H1 (cell line): Measurements from ENCODE around the gene CD63. TPM values are rescaled to one million over a fixed set of nuclear protein-coding genes. Genes with fewer than 3 reads are reported as not detected.

Source experiments
- CTCF ChIA-PET: fragments of 300-600 bp; sonication (Branson Sonifier 250); formaldehyde crosslinking; loops from one replicate; lab custom pipeline; 2021; ENCODE audit not compliant: partially characterized antibody; lab: Charles Lee
- POLR2A ChIA-PET: fragments of 300-600 bp; sonication (Branson Sonifier 250); formaldehyde crosslinking; loops from one replicate; lab custom pipeline; 2021; ENCODE audit warnings: inconsistent platforms; ENCODE audit not compliant: partially characterized antibody; lab: Charles Lee
- DNase-seq, 2 experiments: peaks; one replicate each; pipeline versions ENCODE4 v3.0.0 to v3.0.0-alpha.2; 2010 to 2022; ENCODE audit warnings: low spot score in 2 of 2, low read depth in 1 of 2, mixed read lengths in 1 of 2
- FAIRE-seq: peaks from 2 replicates; lab custom pipeline; 2011; peaks lifted over from hg19 to GRCh38; lab: Jason Lieb, UNC
- H2AFZ ChIP-seq: 2 replicates; pipeline ENCODE4 v1.8.1; 2012; ENCODE audit warnings: low read length, inconsistent platforms
- H2AK5ac ChIP-seq: 2 replicates; pipeline ENCODE4 v1.6.1; 2013; ENCODE audit warnings: low read depth, low read length
- H2BK120ac ChIP-seq: replicated peaks from 2 replicates; pipeline ENCODE3; 2013; ENCODE audit warnings: low read depth, low read length, inconsistent platforms
- H2BK12ac ChIP-seq: 2 replicates; pipeline ENCODE4 v1.6.1; 2013; ENCODE audit warnings: low read depth, low read length
- H2BK15ac ChIP-seq: 2 replicates; pipeline ENCODE4 v1.6.1; 2013; ENCODE audit warnings: low read length
- H2BK20ac ChIP-seq: 2 replicates; pipeline ENCODE4 v1.6.1; 2013; ENCODE audit warnings: low read length
- H2BK5ac ChIP-seq: 2 replicates; pipeline ENCODE4 v1.6.1; 2013; ENCODE audit warnings: low read depth, low read length
- H3K14ac ChIP-seq: 2 replicates; pipeline ENCODE4 v1.6.1; 2013; ENCODE audit warnings: inconsistent platforms; ENCODE audit not compliant: insufficient read length
- H3K18ac ChIP-seq: 2 replicates; pipeline ENCODE4 v1.6.1; 2013; ENCODE audit warnings: low read length; ENCODE audit errors: extremely low read depth
- H3K23ac ChIP-seq: 2 replicates; pipeline ENCODE4 v1.6.1; 2013; ENCODE audit warnings: inconsistent platforms; ENCODE audit not compliant: insufficient read length
- H3K23me2 ChIP-seq: 2 replicates; pipeline ENCODE4 v1.6.1; 2013; ENCODE audit warnings: low read depth, low read length
- H3K27ac ChIP-seq: 2 replicates; pipeline ENCODE4 v1.6.1; 2011; ENCODE audit warnings: low read depth, low read length, inconsistent platforms
- H3K27me3 ChIP-seq, 4 experiments: replicated peaks in 1 of 4; 1 replicate in 1 of 4; 2 replicates in 3 of 4; pipeline versions ENCODE4 v1.6.1 to v1.8.1; 2011 to 2013; ENCODE audit warnings: low read length in 3 of 4, mild to moderate bottlenecking in 3 of 4, inconsistent platforms in 2 of 4, mixed read lengths in 2 of 4, moderate library complexity in 1 of 4; ENCODE audit not compliant: control insufficient read depth in 3 of 4, insufficient read depth in 3 of 4; ENCODE audit errors: extremely low read depth in 1 of 4
- H3K36me3 ChIP-seq, 4 experiments: 2 replicates each; pipeline versions ENCODE4 v1.6.1 to v1.8.1; 2011 to 2013; ENCODE audit warnings: mild to moderate bottlenecking in 4 of 4, low read length in 3 of 4, moderate library complexity in 2 of 4, control low read depth in 1 of 4, inconsistent platforms in 1 of 4; ENCODE audit not compliant: insufficient read depth in 4 of 4, control insufficient read depth in 2 of 4
- H3K4ac ChIP-seq: replicated peaks from 2 replicates; pipeline ENCODE3; 2013; ENCODE audit warnings: low read length, low read depth, mixed read lengths, inconsistent platforms; ENCODE audit not compliant: insufficient read length
- H3K4me1 ChIP-seq, 4 experiments: replicated peaks in 1 of 4; 1 replicate in 1 of 4; 2 replicates in 3 of 4; pipeline versions ENCODE4 v1.6.1 to v1.8.1; 2011 to 2013; ENCODE audit warnings: low read length in 3 of 4, inconsistent platforms in 2 of 4, mixed read lengths in 1 of 4; ENCODE audit not compliant: insufficient read depth in 4 of 4, control insufficient read depth in 3 of 4
- H3K4me2 ChIP-seq, 2 experiments: 2 replicates each; pipeline versions ENCODE4 v1.6.1 to v1.8.1; 2011 to 2013; ENCODE audit warnings: low read depth in 2 of 2, low read length in 2 of 2, control low read depth in 1 of 2, inconsistent platforms in 1 of 2, mild to moderate bottlenecking in 1 of 2; ENCODE audit not compliant: insufficient read depth in 1 of 2
- H3K4me3 ChIP-seq, 4 experiments: fragments of 200-600, 300-600 bp in 1 of 4; sonication (generic), shearing (Covaris generic), sonication (Bioruptor Twin) in 1 of 4; 2 replicates each; pipeline versions ENCODE4 v1.5.1 to v1.8.1; 2011 to 2016; ENCODE audit warnings: low read length in 4 of 4, low read depth in 3 of 4, control low read depth in 2 of 4, inconsistent platforms in 2 of 4, mild to moderate bottlenecking in 2 of 4, mixed read lengths in 1 of 4, moderate library complexity in 1 of 4; ENCODE audit not compliant: insufficient read depth in 2 of 4; ENCODE audit errors: extremely low read depth in 1 of 4
- H3K56ac ChIP-seq: replicated peaks from 2 replicates; pipeline ENCODE3; 2013; ENCODE audit warnings: low read depth, mild to moderate bottlenecking, mixed read lengths, low read length, inconsistent platforms; ENCODE audit not compliant: insufficient read length
- H3K79me1 ChIP-seq: 2 replicates; pipeline ENCODE4 v1.6.1; 2013; ENCODE audit warnings: low read depth, low read length, control low read depth
- H3K79me2 ChIP-seq, 2 experiments: 2 replicates each; pipeline versions ENCODE4 v1.6.1 to v1.8.1; 2012 to 2013; ENCODE audit warnings: low read length in 2 of 2, mild to moderate bottlenecking in 2 of 2, inconsistent platforms in 1 of 2; ENCODE audit not compliant: insufficient read depth in 2 of 2, control insufficient read depth in 1 of 2
- H3K9ac ChIP-seq, 4 experiments: replicated peaks in 1 of 4; 1 replicate in 1 of 4; 2 replicates in 3 of 4; pipeline versions ENCODE4 v1.6.1 to v1.8.1; 2011 to 2013; ENCODE audit warnings: low read depth in 3 of 4, low read length in 3 of 4, control low read depth in 2 of 4, mild to moderate bottlenecking in 2 of 4, moderate library complexity in 2 of 4, inconsistent platforms in 1 of 4; ENCODE audit errors: extremely low read depth in 1 of 4
- H3K9me3 ChIP-seq, 2 experiments: 2 replicates each; pipeline versions ENCODE4 v1.6.1 to v1.8.1; 2012 to 2013; ENCODE audit warnings: mild to moderate bottlenecking in 2 of 2, moderate library complexity in 2 of 2, control low read depth in 1 of 2, inconsistent platforms in 1 of 2, low read depth in 1 of 2, low read length in 1 of 2, mixed read lengths in 1 of 2; ENCODE audit not compliant: insufficient read depth in 2 of 2
- H4K20me1 ChIP-seq, 2 experiments: replicated peaks in 1 of 2; 2 replicates each; pipeline versions ENCODE3 to v1.8.1; 2011 to 2013; ENCODE audit warnings: inconsistent platforms in 2 of 2, low read length in 2 of 2, mild to moderate bottlenecking in 1 of 2; ENCODE audit not compliant: insufficient read depth in 2 of 2, control insufficient read depth in 1 of 2
- H4K5ac ChIP-seq: 2 replicates; pipeline ENCODE4 v1.6.1; 2013; ENCODE audit warnings: low read length, low read depth, mixed read lengths, inconsistent platforms; ENCODE audit not compliant: insufficient read length
- H4K8ac ChIP-seq: 2 replicates; pipeline ENCODE4 v1.8.0; 2013; ENCODE audit warnings: mild to moderate bottlenecking, moderate library complexity, low read length, inconsistent platforms; ENCODE audit not compliant: insufficient read depth; ENCODE audit errors: extremely low read depth
- H4K91ac ChIP-seq: replicated peaks from 2 replicates; pipeline ENCODE3; 2013; ENCODE audit warnings: low read length, mixed read lengths, inconsistent platforms; ENCODE audit not compliant: insufficient read length
- BACH1 ChIP-seq: IDR thresholded peaks from 2 replicates; pipeline ENCODE4 v1.6.1; 2012; ENCODE audit warnings: low read length, improper control_type of control experiment
- HDAC2 ChIP-seq, 2 experiments: fragments of 300-600 bp in 1 of 2; sonication (generic) in 1 of 2; IDR thresholded peaks; 2 replicates each; pipeline ENCODE4 v1.6.1; 2011 to 2012; ENCODE audit warnings: low read depth in 2 of 2, low read length in 2 of 2, mild to moderate bottlenecking in 2 of 2, moderate library complexity in 2 of 2, borderline replicate concordance in 1 of 2, inconsistent platforms in 1 of 2
- NANOG ChIP-seq: IDR thresholded peaks from 2 replicates; pipeline ENCODE4 v1.6.1; 2011; ENCODE audit warnings: low read length, low read depth, mild to moderate bottlenecking, inconsistent platforms; ENCODE audit not compliant: insufficient read depth, poor library complexity, severe bottlenecking
- YY1 ChIP-seq: IDR thresholded peaks from 2 replicates; pipeline ENCODE4 v1.6.1; 2011; ENCODE audit warnings: low read depth, mild to moderate bottlenecking, low read length
- WGBS, 2 experiments: shearing (Covaris generic) in 1 of 2; methylation state at CpG; one replicate each; pipeline versions ENCODE4 v1.1.6 to v1.1.7; 2013 to 2015; ENCODE audit warnings: low lambda C conversion rate in 2 of 2, mixed read lengths in 2 of 2, inconsistent platforms in 1 of 2, low coverage in 1 of 2, missing lambda C conversion rate in 1 of 2; ENCODE audit not compliant: insufficient replicate concordance in 2 of 2, insufficient coverage in 1 of 2, insufficient read length in 1 of 2; ENCODE audit errors: extremely low coverage in 1 of 2, missing lambda C conversion rate in 1 of 2; 5-methylcytosine and 5-hydroxymethylcytosine counted together
- polyA plus RNA-seq, 7 experiments: library from polyadenylated mRNA; depleted of rRNA in 3 of 7; stranded (reverse) in 5 of 7; unstranded in 2 of 7; fragments of >200 nt in 5 of 7; fragments of 200-250 nt in 2 of 7; gene quantifications; 1 replicate in 5 of 7; 2 replicates in 1 of 7; 4 replicates in 1 of 7; pipeline versions ENCODE4 v1.2.1 to v1.2.3, GENCODE V29; 2011 to 2013; ENCODE audit warnings: missing spikeins in 2 of 7, mixed read lengths in 2 of 7
- total RNA-seq: library from RNA; stranded (reverse); fragmentation: NEBNext Ultra II Directional; extraction: Animal tissue kit (Norgen Biotek cat#: 25700); gene quantifications from 2 replicates; pipeline ENCODE4 v1.2.1, GENCODE V29; 2021
- TF ChIP-seq, protein P1 (sequence below): IDR thresholded peaks from 2 replicates; pipeline ENCODE4 v1.6.1; 2012; ENCODE audit warnings: low read length, inconsistent platforms

Gene CD63
- total and polyA plus RNA-seq, 2 of the 8 experiments (the other 6 are each of a cell fraction or from before 2014, with no cell fraction given), result 440 to 526 TPM

DNA sequence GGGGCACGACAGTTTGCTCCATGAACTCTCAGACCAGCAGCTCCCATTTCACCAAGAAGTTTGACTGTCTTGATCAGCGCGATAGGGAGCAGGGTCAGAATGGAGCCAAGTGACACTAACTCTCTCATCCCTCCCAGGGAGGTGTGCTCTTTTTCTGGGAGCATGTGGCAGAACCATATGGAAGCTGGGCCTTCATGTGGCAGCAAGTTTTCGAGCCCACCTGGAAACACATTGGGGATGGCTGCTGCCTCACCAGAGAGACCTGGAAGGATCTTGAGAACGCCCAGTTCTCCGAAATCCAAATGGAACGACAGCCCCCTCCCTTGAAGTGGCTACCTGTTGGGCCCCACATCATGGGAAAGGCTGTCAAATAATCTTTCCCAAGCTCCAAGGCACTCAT, 45.1 kb downstream of the CD63 start:
- Histone ChIP-seq H2BK120ac (no peak overlapping the region), H3K4me3 (no peak overlapping the region), H2BK5ac (no peak overlapping the region), H2AFZ (no peak overlapping the region), H3K4me1 (peaks cover 0 to 12% (median 5%) of the 10 kb centered on the region in 4 experiments; a peak in 4 of 7 replicates), H3K79me1 (no peaks in the 10 kb centered on the region), H3K56ac (no peak overlapping the region), H3K4me2 (no peak overlapping the region), H3K27me3 (no peaks in the 10 kb centered on the region), H4K91ac (no peak overlapping the region), H3K14ac (no peak overlapping the region), H3K18ac (no peak overlapping the region), H3K36me3 (peaks cover 0 to 17% (median 6%) of the 10 kb centered on the region in 4 experiments; a peak in 5 of 8 replicates), H2AK5ac (no peak overlapping the region), H3K4ac (no peak overlapping the region), H3K9ac (no peak overlapping the region), H3K23me2 (no peaks in the 10 kb centered on the region), H4K5ac (no peak overlapping the region), H4K20me1 (peaks cover 0 to under 1% of the 10 kb centered on the region in 2 experiments), H3K27ac (no peak overlapping the region), H2BK12ac (no peak overlapping the region), H3K79me2 (no peaks in the 10 kb centered on the region), H2BK20ac (no peak overlapping the region), H3K9me3 (no peaks in the 10 kb centered on the region), H2BK15ac (no peak overlapping the region), H3K23ac (no peak overlapping the region), H4K8ac (no peak overlapping the region)
- CTCF ChIA-PET, result interaction anchor here (0.7 to 4.9 kb wide), 8 partner anchors 11 to 498 kb away, joined by 3 to 34 read pairs (median 4); partner anchors contain the start of genes BLOC1S1, ITGA7 and RDH5
- no peak for FAIRE-seq
- WGBS, 2 experiments, result 98% methylated on average over 7 of the region's 7 CpGs; no CpG with 5 or more reads in 1 of the 2 experiments
- no peak for DNase-seq
- TF ChIP-seq YY1 (no peak), BACH1 (no peak), NANOG (no peak), HDAC2 (IDR thresholded peaks at IDR 0.05; ENCODE audit: borderline replicate concordance in 1 of 2, low read depth in 2 of 2, low read length in 2 of 2) (no peak)
- TF ChIP-seq, protein P1, sequence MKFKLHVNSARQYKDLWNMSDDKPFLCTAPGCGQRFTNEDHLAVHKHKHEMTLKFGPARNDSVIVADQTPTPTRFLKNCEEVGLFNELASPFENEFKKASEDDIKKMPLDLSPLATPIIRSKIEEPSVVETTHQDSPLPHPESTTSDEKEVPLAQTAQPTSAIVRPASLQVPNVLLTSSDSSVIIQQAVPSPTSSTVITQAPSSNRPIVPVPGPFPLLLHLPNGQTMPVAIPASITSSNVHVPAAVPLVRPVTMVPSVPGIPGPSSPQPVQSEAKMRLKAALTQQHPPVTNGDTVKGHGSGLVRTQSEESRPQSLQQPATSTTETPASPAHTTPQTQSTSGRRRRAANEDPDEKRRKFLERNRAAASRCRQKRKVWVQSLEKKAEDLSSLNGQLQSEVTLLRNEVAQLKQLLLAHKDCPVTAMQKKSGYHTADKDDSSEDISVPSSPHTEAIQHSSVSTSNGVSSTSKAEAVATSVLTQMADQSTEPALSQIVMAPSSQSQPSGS, result no peak
- POLR2A ChIA-PET, result interaction anchor here (1.0 to 2.2 kb wide), 5 partner anchors 9 to 243 kb away, joined by 3 to 10 read pairs (median 4); partner anchors contain the start of gene ITGA7
